Measurements from ENCODE around the gene DHRS4L2.
"Not testable (repeated sequence)": the region's sequence is repeated elsewhere in the genome, so short reads cannot be mapped to it uniquely, and the experiment has no call there.

DNA sequence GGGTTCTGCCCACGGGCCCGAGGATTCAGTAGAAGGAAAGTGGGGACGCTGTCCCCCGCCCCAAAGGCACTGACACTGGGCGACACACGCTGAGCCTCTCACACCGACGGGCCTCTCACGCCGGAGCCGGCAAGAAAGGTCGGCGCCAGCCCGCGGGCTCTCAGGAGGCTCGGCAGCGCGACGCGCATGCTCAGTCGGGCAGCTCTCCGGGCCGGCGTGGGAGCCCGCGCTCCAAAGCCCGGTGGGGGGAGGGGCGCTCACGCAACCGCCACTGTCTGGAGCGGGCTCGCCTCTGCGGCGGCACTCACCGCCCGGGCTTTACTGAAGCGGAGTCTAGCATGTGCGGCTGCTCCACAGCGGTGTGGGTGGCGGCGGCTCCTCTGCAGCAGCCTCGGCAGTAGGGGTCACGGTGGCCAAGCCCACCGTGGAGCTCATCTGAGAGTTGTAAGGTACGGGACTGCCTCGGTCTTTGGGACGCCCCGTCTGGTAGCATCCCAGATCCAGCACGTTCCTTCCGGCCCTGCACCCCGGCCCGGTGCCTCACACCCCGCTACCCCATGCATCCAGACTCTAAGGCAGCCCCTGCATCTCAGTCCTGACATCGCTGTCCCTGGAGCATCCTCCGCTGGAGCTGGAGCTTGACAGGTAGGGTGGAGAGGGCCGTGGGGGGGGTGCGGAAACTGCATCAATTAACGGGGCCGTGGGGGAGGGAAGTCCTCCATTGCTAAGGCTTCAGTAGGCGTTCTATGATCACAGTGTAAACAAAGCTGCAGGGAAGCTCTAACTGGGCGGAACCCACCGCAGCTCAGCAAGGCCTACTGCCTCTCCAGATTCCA, 18.3 kb downstream of the DHRS4L2 start:
- TF ChIP-seq, protein P1, sequence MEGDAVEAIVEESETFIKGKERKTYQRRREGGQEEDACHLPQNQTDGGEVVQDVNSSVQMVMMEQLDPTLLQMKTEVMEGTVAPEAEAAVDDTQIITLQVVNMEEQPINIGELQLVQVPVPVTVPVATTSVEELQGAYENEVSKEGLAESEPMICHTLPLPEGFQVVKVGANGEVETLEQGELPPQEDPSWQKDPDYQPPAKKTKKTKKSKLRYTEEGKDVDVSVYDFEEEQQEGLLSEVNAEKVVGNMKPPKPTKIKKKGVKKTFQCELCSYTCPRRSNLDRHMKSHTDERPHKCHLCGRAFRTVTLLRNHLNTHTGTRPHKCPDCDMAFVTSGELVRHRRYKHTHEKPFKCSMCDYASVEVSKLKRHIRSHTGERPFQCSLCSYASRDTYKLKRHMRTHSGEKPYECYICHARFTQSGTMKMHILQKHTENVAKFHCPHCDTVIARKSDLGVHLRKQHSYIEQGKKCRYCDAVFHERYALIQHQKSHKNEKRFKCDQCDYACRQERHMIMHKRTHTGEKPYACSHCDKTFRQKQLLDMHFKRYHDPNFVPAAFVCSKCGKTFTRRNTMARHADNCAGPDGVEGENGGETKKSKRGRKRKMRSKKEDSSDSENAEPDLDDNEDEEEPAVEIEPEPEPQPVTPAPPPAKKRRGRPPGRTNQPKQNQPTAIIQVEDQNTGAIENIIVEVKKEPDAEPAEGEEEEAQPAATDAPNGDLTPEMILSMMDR (IDR thresholded peaks at IDR 0.05; ENCODE audit: poor library complexity), result not testable (repeated sequence)
- TF ChIP-seq EZH2phosphoT487 (IDR thresholded peaks at IDR 0.05; ENCODE audit: low read depth, severe bottlenecking, unreplicated experiment); EZH2 (IDR thresholded peaks at IDR 0.05; ENCODE audit: borderline replicate concordance): not testable (repeated sequence)

All from hepatocyte (in vitro differentiated cells).